HG03558 (cell line): ENCODE measurements around the gene KCND2.
"Not testable (repeated sequence)": the region's sequence is repeated elsewhere in the genome, so short reads cannot be mapped to it uniquely, and the experiment has no call there.

ENCODE experiments used
- ATAC-seq: cut with Tn5 transposase; IDR thresholded peaks from one replicate; pipeline ENCODE4 v1.9.1; 2021; ENCODE audit warnings: moderate number of reproducible peaks; ENCODE audit not compliant: unreplicated experiment; ENCODE audit errors: extremely low read depth

The KCND2 gene

GRCh38 chr7:120564145-120564544 is 291.2 kb downstream of the KCND2 start:
- no peak for ATAC-seq

- no peak for ATAC-seq
Measured at GRCh38 chr7:120567204-120567603, 294.2 kb downstream of the KCND2 start.

- not testable (repeated sequence) for ATAC-seq
Measured at GRCh38 chr7:120578657-120579056, 305.7 kb downstream of the KCND2 start.

GRCh38 chr7:120582916-120583315 is 309.9 kb downstream of the KCND2 start:
- no peak for ATAC-seq

- ATAC-seq: no peak
Measured at GRCh38 chr7:120583899-120584586, 311.1 kb downstream of the KCND2 start.

GRCh38 chr7:120586571-120586970 is 313.6 kb downstream of the KCND2 start:
- ATAC-seq: no peak

GRCh38 chr7:120587243-120587642 is 314.3 kb downstream of the KCND2 start:
- no peak for ATAC-seq

GRCh38 chr7:120588416-120588815 is 315.4 kb downstream of the KCND2 start:
- no peak for ATAC-seq

- no peak for ATAC-seq
Measured at GRCh38 chr7:120588862-120589261, 315.9 kb downstream of the KCND2 start.

GRCh38 chr7:120600607-120601006 is 327.6 kb downstream of the KCND2 start:
- ATAC-seq: no peak

- no peak for ATAC-seq
Measured at GRCh38 chr7:120603366-120603765, 330.4 kb downstream of the KCND2 start.

- no peak for ATAC-seq
Measured at GRCh38 chr7:120609136-120609753, 336.3 kb downstream of the KCND2 start.

- no peak for ATAC-seq
Measured at GRCh38 chr7:120611975-120612374, 339.0 kb downstream of the KCND2 start.

GRCh38 chr7:120615703-120616102 is 342.7 kb downstream of the KCND2 start:
- ATAC-seq: no peak

GRCh38 chr7:120617275-120617674 is 344.3 kb downstream of the KCND2 start:
- ATAC-seq: no peak

- ATAC-seq: no peak
Measured at GRCh38 chr7:120628251-120628650, 355.3 kb downstream of the KCND2 start.

- ATAC-seq: no peak
Measured at GRCh38 chr7:120639884-120640283, 366.9 kb downstream of the KCND2 start.

- ATAC-seq: no peak
Measured at GRCh38 chr7:120645966-120646365, 373.0 kb downstream of the KCND2 start.

- no peak for ATAC-seq
Measured at GRCh38 chr7:120654241-120654640, 381.3 kb downstream of the KCND2 start.

- no peak for ATAC-seq
Measured at GRCh38 chr7:120658516-120658915, 385.5 kb downstream of the KCND2 start.

- ATAC-seq: no peak
Measured at GRCh38 chr7:120662291-120662690, 389.3 kb downstream of the KCND2 start.

GRCh38 chr7:120665068-120665467 is 392.1 kb downstream of the KCND2 start:
- ATAC-seq: no peak
